Activated CD4-positive, alpha-beta T cell treated with anti-CD3 and anti-CD28 coated beads, Interleukin-2, amount 10 ng/mL, durations not matched to agents 7 days and 5 days (primary cell): ENCODE measurements around the gene RBM4. TPM values are rescaled to one million over a fixed set of nuclear protein-coding genes. Genes with fewer than 3 reads are reported as not detected.

ENCODE experiments used
- CTCF ChIA-PET: fragments of 350-600 bp; sonication (Branson Sonifier 250); formaldehyde crosslinking; loops from one replicate; lab custom pipeline; 2021; ENCODE audit warnings: antibody characterized with exemption; lab: Charles Lee
- POLR2A ChIA-PET: fragments of 350-600 bp; sonication (Branson Sonifier 250); formaldehyde crosslinking; loops from one replicate; lab custom pipeline; 2021; ENCODE audit warnings: antibody characterized with exemption; lab: Charles Lee
- DNase-seq: peaks from one replicate; pipeline ENCODE4 v3.0.0-alpha.2; 2020
- H3K27ac Mint-ChIP-seq: one replicate; pipeline ENCODE4 v1.8.0; 2021; ENCODE audit warnings: mild to moderate bottlenecking, moderate library complexity, mixed read lengths
- H3K27me3 Mint-ChIP-seq: one replicate; pipeline ENCODE4 v1.8.0; 2021; ENCODE audit warnings: mixed read lengths
- H3K36me3 Mint-ChIP-seq: one replicate; pipeline ENCODE4 v1.8.0; 2021; ENCODE audit warnings: low read depth, mixed read lengths
- H3K4me1 Mint-ChIP-seq: one replicate; pipeline ENCODE4 v1.8.0; 2021; ENCODE audit warnings: mixed read lengths
- H3K4me3 Mint-ChIP-seq: one replicate; pipeline ENCODE4 v1.8.0; 2021; ENCODE audit warnings: mild to moderate bottlenecking, moderate library complexity, mixed read lengths
- H3K9me3 Mint-ChIP-seq: one replicate; pipeline ENCODE4 v1.8.0; 2021; ENCODE audit warnings: mixed read lengths
- total RNA-seq, 2 experiments: library from RNA; stranded (reverse); gene quantifications; one replicate each; pipeline ENCODE4 v1.2.3, GENCODE V29; 2021

Gene RBM4
- total RNA-seq, 2 experiments from 2014 or later: 124 to 137 TPM

GRCh38 chr11:66686801-66687750, 48.6 kb downstream of the RBM4 start:
- POLR2A ChIA-PET: no interaction called here
- Mint-ChIP-seq H3K9me3 (no peaks in the 10 kb centered on the region), H3K4me3 (no peak overlapping the region), H3K4me1 (no peaks in the 10 kb centered on the region), H3K27me3 (no peaks in the 10 kb centered on the region), H3K36me3 (no peaks in the 10 kb centered on the region), H3K27ac (no peak overlapping the region)
- DNase-seq: no peak
- CTCF ChIA-PET: interaction anchor here (0.6 to 1.5 kb wide), 4 partner anchors 9 to 248 kb away, joined by 3 to 5 read pairs (median 3); partner anchors contain the start of genes MRPL11 and RBM4B

GRCh38 chr11:66687831-66688281, 49.4 kb downstream of the RBM4 start:
- Mint-ChIP-seq H3K27me3 (no peaks in the 10 kb centered on the region), H3K9me3 (no peaks in the 10 kb centered on the region), H3K27ac (no peak overlapping the region), H3K4me1 (no peaks in the 10 kb centered on the region), H3K36me3 (no peaks in the 10 kb centered on the region), H3K4me3 (no peak overlapping the region)
- POLR2A ChIA-PET: no interaction called here
- no peak for DNase-seq
- CTCF ChIA-PET: interaction anchor here (1.3 kb wide), 1 partner anchor 157 kb away, joined by 3 read pairs; no protein-coding TSS in a partner anchor

GRCh38 chr11:66688561-66689534, 50.3 kb downstream of the RBM4 start:
- Mint-ChIP-seq H3K4me1 (no peaks in the 10 kb centered on the region), H3K27me3 (no peaks in the 10 kb centered on the region), H3K4me3 (no peak overlapping the region), H3K9me3 (no peaks in the 10 kb centered on the region), H3K36me3 (no peaks in the 10 kb centered on the region), H3K27ac (no peak overlapping the region)
- POLR2A ChIA-PET: no interaction called here
- DNase-seq: no peak
- CTCF ChIA-PET: interaction anchor here (1.3 to 1.6 kb wide), 3 partner anchors 9 to 156 kb away, joined by 3 to 6 read pairs (median 4); partner anchors contain the start of gene RBM4B

GRCh38 chr11:66689661-66690590, 51.4 kb downstream of the RBM4 start:
- Mint-ChIP-seq H3K27ac (no peak overlapping the region), H3K9me3 (no peaks in the 10 kb centered on the region), H3K4me1 (no peaks in the 10 kb centered on the region), H3K36me3 (no peaks in the 10 kb centered on the region), H3K27me3 (no peaks in the 10 kb centered on the region), H3K4me3 (no peak overlapping the region)
- CTCF ChIA-PET: interaction anchor here (1.5 to 1.6 kb wide), 2 partner anchors 11 to 12 kb away, joined by 6 read pairs; partner anchors contain the start of gene RBM4B
- no peak for DNase-seq
- POLR2A ChIA-PET: no interaction called here

GRCh38 chr11:66691311-66691980, 52.9 kb downstream of the RBM4 start:
- H3K4me1 Mint-ChIP-seq: no peaks in the 10 kb centered on the region
- POLR2A ChIA-PET: no interaction called here
- no peak overlapping the region for H3K27ac Mint-ChIP-seq
- H3K9me3 Mint-ChIP-seq: no peaks in the 10 kb centered on the region
- DNase-seq: no peak
- CTCF ChIA-PET: interaction anchor here (1.1 to 1.5 kb wide), 2 partner anchors 13 to 151 kb away, joined by 3 to 6 read pairs; no protein-coding TSS in a partner anchor
- H3K4me3 Mint-ChIP-seq: no peak overlapping the region
- H3K36me3 Mint-ChIP-seq: no peaks in the 10 kb centered on the region
- no peaks in the 10 kb centered on the region for H3K27me3 Mint-ChIP-seq

- DNase-seq: no peak
- Mint-ChIP-seq H3K4me3 (no peak overlapping the region), H3K4me1 (no peaks in the 10 kb centered on the region), H3K27me3 (no peaks in the 10 kb centered on the region), H3K36me3 (no peaks in the 10 kb centered on the region), H3K9me3 (no peaks in the 10 kb centered on the region), H3K27ac (no peak overlapping the region)
- CTCF ChIA-PET: interaction anchor here (0.6 to 2.3 kb wide), 4 partner anchors 9 to 283 kb away, joined by 3 to 16 read pairs (median 4); no protein-coding TSS in a partner anchor
- POLR2A ChIA-PET: no interaction called here
These were observed 53.9 kb downstream of the RBM4 start for GRCh38 chr11:66692446-66692845.

- no peaks in the 10 kb centered on the region for H3K4me1 Mint-ChIP-seq
- no peak for DNase-seq
- H3K4me3 Mint-ChIP-seq: no peak overlapping the region
- ChIA-PET POLR2A (no interaction called here), CTCF (interaction anchor here (0.6 to 2.3 kb wide), 4 partner anchors 8 to 283 kb away, joined by 3 to 16 read pairs (median 4); no protein-coding TSS in a partner anchor)
- no peaks in the 10 kb centered on the region for H3K36me3 Mint-ChIP-seq
- no peaks in the 10 kb centered on the region for H3K9me3 Mint-ChIP-seq
- H3K27me3 Mint-ChIP-seq: no peaks in the 10 kb centered on the region
- H3K27ac Mint-ChIP-seq: no peak overlapping the region
These were observed 54.4 kb downstream of the RBM4 start for GRCh38 chr11:66692871-66693331.

GRCh38 chr11:66693356-66694055, 55.0 kb downstream of the RBM4 start:
- Mint-ChIP-seq H3K36me3 (no peaks in the 10 kb centered on the region), H3K27me3 (no peaks in the 10 kb centered on the region), H3K4me1 (no peaks in the 10 kb centered on the region), H3K27ac (no peak overlapping the region), H3K4me3 (no peak overlapping the region), H3K9me3 (no peaks in the 10 kb centered on the region)
- CTCF ChIA-PET: interaction anchor here (0.6 to 2.3 kb wide), 5 partner anchors 8 to 337 kb away, joined by 3 to 16 read pairs (median 3); no protein-coding TSS in a partner anchor
- no peak for DNase-seq
- POLR2A ChIA-PET: no interaction called here

- Mint-ChIP-seq H3K27me3 (no peaks in the 10 kb centered on the region), H3K27ac (no peak overlapping the region), H3K4me3 (no peak overlapping the region), H3K4me1 (no peaks in the 10 kb centered on the region), H3K9me3 (no peaks in the 10 kb centered on the region), H3K36me3 (no peaks in the 10 kb centered on the region)
- CTCF ChIA-PET: interaction anchor here (0.6 to 2.3 kb wide), 3 partner anchors 140 to 337 kb away, joined by 3 to 16 read pairs (median 3); no protein-coding TSS in a partner anchor
- no peak for DNase-seq
- POLR2A ChIA-PET: no interaction called here
These were observed 55.5 kb downstream of the RBM4 start for GRCh38 chr11:66694056-66694410.

- H3K27me3 Mint-ChIP-seq: no peaks in the 10 kb centered on the region
- CTCF ChIA-PET: interaction anchor here (0.6 to 2.9 kb wide), 2 partner anchors 139 to 972 kb away, joined by 3 to 9 read pairs; no protein-coding TSS in a partner anchor
These were observed 56.3 kb downstream of the RBM4 start for GRCh38 chr11:66694732-66695207.

More at GRCh38 chr11:66694732-66695207, 56.3 kb downstream of the RBM4 start:
- H3K4me1 Mint-ChIP-seq: no peaks in the 10 kb centered on the region
- H3K9me3 Mint-ChIP-seq: no peaks in the 10 kb centered on the region
- POLR2A ChIA-PET: no interaction called here
- no peaks in the 10 kb centered on the region for H3K36me3 Mint-ChIP-seq
- no peak overlapping the region for H3K4me3 Mint-ChIP-seq
- DNase-seq: peak; percentile 85
- H3K27ac Mint-ChIP-seq: no peak overlapping the region
